Progenitor cell of endocrine pancreas (in vitro differentiated cells): Measurements from ENCODE around the gene MYBBP1A. TPM values are rescaled to one million over a fixed set of nuclear protein-coding genes. Genes with fewer than 3 reads are reported as not detected.
A peak's percentile ranks its signal among the peaks of the same experiment; 100 is the strongest.

Source experiments
- DNase-seq: peaks from one replicate; pipeline ENCODE4 v3.0.0; 2021; ENCODE audit warnings: low spot score; ENCODE audit not compliant: unreplicated experiment
- H3K27ac Mint-ChIP-seq: 2 replicates; pipeline ENCODE4 v1.8.0; 2021; ENCODE audit warnings: mild to moderate bottlenecking, moderate library complexity, mixed read lengths
- H3K27me3 Mint-ChIP-seq: 2 replicates; pipeline ENCODE4 v1.8.0; 2021; ENCODE audit warnings: mixed read lengths
- H3K36me3 Mint-ChIP-seq: 2 replicates; pipeline ENCODE4 v1.8.0; 2022; ENCODE audit warnings: mixed read lengths; ENCODE audit not compliant: insufficient read depth
- H3K4me1 Mint-ChIP-seq: 2 replicates; pipeline ENCODE4 v1.8.0; 2021; ENCODE audit warnings: low read depth, mixed read lengths
- H3K4me3 Mint-ChIP-seq: 2 replicates; pipeline ENCODE4 v1.8.0; 2021; ENCODE audit warnings: low read depth, mild to moderate bottlenecking, moderate library complexity, mixed read lengths
- H3K9me3 Mint-ChIP-seq: 2 replicates; pipeline ENCODE4 v1.8.0; 2021; ENCODE audit warnings: low read depth, mixed read lengths
- total RNA-seq: library from RNA; stranded (reverse); gene quantifications from 2 replicates; pipeline ENCODE4 v1.2.1, GENCODE V29; 2021
- TF ChIP-seq, protein P1 (sequence below): fragments of 200-600 bp; sonication (generic); IDR thresholded peaks from one replicate; pipeline ENCODE4 v1.5.0; 2021; ENCODE audit warnings: antibody characterized with exemption, mild to moderate bottlenecking; ENCODE audit not compliant: unreplicated experiment

Gene MYBBP1A
- total RNA-seq, 1 donor from 2014 or later: 55.2 TPM

DNA sequence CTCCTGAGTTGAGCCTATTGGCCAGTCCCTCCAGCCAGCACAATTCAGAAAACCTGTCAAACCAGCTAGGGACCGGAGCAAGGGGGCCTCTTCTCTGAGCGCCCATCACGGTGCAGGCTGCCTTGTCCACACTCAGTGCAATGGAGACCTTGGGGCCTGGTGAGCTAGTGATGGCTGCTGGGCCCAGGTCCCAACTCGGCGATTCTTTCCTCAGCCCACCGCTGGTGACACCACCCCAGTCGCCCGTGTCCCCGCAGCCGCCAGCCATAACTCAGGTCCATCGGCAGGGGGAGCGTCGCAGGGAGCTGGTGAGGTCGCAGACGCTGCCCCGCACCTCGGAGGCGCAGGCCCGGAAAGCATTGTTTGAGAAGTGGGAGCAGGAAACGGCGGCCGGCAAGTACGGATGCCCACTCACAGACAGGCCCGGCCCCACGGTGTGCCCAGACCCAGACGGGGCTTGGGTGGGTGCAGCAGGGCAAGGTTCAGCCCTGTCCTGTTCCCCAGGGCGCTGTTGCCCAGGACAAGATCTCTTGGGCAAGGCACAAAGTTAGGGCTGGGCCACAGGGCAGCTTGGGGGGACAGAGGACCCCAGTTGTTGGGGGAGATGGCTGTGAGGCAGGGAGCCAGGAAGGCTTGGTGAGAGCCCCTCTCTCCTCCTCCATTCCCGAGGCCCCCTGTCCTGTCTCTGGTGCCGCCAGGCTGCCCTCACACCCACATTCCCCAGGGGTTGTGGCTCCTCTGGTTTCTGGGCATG is 39.9 kb upstream of the MYBBP1A start:
- peak; percentile 46 for DNase-seq
- Mint-ChIP-seq H3K4me3 (peak overlapping the region; percentile 48), H3K27ac (peak overlapping the region; percentile 89)

DNA sequence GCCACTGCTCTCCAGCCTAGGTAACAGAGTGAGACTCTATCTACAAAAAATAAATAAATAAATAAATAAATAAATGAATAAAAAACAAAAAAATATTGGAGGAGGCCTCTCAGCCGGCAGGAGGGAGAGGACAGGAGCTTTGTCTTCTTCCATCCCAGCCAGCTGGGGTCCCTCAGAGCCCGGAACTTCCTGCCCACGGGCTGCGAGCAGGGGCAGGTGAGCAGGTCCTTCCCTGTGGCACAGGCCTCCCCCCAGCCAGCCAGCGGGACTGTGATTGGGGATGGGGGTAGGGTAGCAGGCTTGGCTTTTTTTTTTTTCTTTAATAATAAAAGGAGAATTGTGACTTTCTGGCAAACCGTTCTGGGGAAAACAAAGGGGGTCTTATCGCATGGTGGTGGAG is 39.2 kb upstream of the MYBBP1A start:
- Mint-ChIP-seq H3K27me3 (peaks cover 22% of the 10 kb centered on the region), H3K9me3 (no peaks in the 10 kb centered on the region), H3K4me1 (peaks cover 18% of the 10 kb centered on the region), H3K27ac (peak overlapping the region; percentile 89), H3K4me3 (no peak overlapping the region), H3K36me3 (peaks cover 2% of the 10 kb centered on the region)
- TF ChIP-seq, protein P1, sequence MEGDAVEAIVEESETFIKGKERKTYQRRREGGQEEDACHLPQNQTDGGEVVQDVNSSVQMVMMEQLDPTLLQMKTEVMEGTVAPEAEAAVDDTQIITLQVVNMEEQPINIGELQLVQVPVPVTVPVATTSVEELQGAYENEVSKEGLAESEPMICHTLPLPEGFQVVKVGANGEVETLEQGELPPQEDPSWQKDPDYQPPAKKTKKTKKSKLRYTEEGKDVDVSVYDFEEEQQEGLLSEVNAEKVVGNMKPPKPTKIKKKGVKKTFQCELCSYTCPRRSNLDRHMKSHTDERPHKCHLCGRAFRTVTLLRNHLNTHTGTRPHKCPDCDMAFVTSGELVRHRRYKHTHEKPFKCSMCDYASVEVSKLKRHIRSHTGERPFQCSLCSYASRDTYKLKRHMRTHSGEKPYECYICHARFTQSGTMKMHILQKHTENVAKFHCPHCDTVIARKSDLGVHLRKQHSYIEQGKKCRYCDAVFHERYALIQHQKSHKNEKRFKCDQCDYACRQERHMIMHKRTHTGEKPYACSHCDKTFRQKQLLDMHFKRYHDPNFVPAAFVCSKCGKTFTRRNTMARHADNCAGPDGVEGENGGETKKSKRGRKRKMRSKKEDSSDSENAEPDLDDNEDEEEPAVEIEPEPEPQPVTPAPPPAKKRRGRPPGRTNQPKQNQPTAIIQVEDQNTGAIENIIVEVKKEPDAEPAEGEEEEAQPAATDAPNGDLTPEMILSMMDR: no peak
- no peak for DNase-seq

More for the DNA sequence above, 39.9 kb upstream of the MYBBP1A start:
- peaks cover 26% of the 10 kb centered on the region for H3K27me3 Mint-ChIP-seq
- no peaks in the 10 kb centered on the region for H3K9me3 Mint-ChIP-seq
- peaks cover 22% of the 10 kb centered on the region for H3K4me1 Mint-ChIP-seq
- peaks cover 2% of the 10 kb centered on the region for H3K36me3 Mint-ChIP-seq
- TF ChIP-seq, protein P1: peak; percentile 62

DNA sequence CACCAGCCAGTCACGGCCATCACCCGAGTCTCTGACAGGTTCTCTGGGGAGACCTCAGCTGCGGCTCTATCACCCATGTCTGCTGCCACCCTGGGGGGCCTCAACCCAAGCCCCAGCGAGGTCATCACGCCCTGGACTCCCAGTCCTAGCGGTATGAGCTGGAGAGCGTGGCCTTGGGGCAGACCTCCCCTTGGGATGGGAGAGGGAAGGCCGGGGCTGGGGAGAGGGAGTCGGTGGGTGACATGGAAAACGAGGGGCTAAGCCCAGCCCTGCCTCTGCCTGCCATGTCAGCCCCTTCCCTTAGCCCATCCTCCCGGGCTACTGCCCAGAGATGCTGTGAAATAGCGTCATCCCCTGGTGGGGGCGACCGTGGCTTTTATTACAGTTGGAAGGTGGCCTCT is 37.8 kb upstream of the MYBBP1A start:
- Mint-ChIP-seq H3K9me3 (no peaks in the 10 kb centered on the region), H3K4me3 (no peak overlapping the region), H3K36me3 (peaks cover 2% of the 10 kb centered on the region), H3K4me1 (peaks cover 23% of the 10 kb centered on the region), H3K27ac (no peak overlapping the region), H3K27me3 (peaks cover 17% of the 10 kb centered on the region)
- no peak for DNase-seq
- TF ChIP-seq, protein P1: no peak

DNA sequence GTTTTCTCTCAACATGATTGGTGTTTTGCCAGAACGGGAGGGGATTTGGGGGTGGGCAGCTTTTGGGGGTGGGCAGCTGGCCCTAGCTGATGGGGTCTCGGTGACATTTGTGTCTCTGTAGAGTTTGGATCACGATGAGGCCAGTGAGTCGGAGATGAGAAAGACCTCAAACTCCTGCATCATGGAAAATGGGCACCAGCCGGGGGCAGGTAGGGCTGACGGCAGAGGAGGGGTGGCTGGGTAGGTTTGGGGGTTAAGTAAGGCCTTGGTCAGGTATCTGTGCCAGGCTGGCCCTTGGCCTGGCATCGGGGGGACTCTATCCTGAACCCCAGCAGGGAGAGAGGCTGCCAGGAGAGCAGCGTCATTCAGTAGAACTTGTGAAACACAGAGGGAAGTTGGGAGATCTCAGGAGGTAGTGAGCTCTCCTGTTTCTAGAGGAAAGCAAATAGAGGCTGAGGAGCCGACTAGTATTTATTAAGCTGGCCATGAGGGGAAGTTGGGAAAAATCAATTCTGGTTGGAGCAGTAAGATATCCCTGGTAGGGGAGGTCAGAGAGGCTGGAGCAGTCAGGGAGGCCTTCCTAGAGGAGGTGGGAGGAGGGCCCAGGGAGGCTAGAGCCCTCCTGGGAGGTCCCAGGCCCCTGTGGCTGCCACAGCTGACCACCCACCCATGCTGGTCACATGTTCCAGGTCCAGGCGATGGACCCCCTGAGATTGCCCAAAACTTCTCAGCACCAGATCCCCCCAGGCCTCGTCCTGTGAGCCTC is 37.2 kb upstream of the MYBBP1A start:
- Mint-ChIP-seq H3K27me3 (peaks cover 12% of the 10 kb centered on the region), H3K9me3 (no peaks in the 10 kb centered on the region), H3K36me3 (no peaks in the 10 kb centered on the region), H3K4me1 (peaks cover 23% of the 10 kb centered on the region), H3K27ac (no peak overlapping the region), H3K4me3 (no peak overlapping the region)
- no peak for DNase-seq
- TF ChIP-seq, protein P1: no peak

DNA sequence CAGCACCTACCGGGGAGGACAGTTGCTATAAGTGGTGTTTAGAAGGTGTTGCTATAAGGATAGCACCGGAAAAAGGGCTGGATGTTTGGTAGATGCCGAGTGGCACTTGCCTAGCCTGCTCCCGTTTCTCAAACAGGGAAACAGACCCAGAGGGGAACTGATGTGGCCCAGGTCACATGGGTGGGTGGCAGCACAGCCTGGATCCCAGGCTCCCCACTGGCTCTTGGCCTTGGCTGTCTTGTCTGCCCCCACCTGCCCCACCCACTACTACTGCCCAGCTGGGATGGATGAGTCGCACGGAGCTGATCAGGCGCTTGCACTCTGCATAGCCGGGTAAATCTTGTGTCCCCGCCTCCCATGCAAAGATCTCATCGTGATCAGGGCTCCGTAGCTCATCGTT is 36.3 kb upstream of the MYBBP1A start:
- H3K4me3 Mint-ChIP-seq: no peak overlapping the region
- peaks cover 24% of the 10 kb centered on the region for H3K4me1 Mint-ChIP-seq
- no peak overlapping the region for H3K27ac Mint-ChIP-seq
- no peak for DNase-seq
- no peaks in the 10 kb centered on the region for H3K9me3 Mint-ChIP-seq
- TF ChIP-seq, protein P1: no peak
- H3K36me3 Mint-ChIP-seq: no peaks in the 10 kb centered on the region
- peaks cover 12% of the 10 kb centered on the region for H3K27me3 Mint-ChIP-seq
